Stimulated activated CD4-positive, alpha-beta T cell treated with anti-CD3 and anti-CD28 coated beads, Interleukin-4, amount 100 ng/mL, for 48 hours (primary cell): Measurements from ENCODE around the gene KHSRP.
"Not testable (repeated sequence)": the region's sequence is repeated elsewhere in the genome, so short reads cannot be mapped to it uniquely, and the experiment has no call there.

Source experiments
- DNase-seq, 2 donors: peaks; one replicate each; pipeline ENCODE4 v3.0.0-alpha.2; 2020; ENCODE audit warnings: low read depth in 2 of 2

KHSRP gene

GRCh38 chr19:6452223-6452614, 27.6 kb upstream of the KHSRP start:
- DNase-seq: no peak

GRCh38 chr19:6451583-6452222, 27.1 kb upstream of the KHSRP start:
- no peak for DNase-seq

GRCh38 chr19:6450166-6450565, 25.6 kb upstream of the KHSRP start:
- DNase-seq: no peak

- no peak for DNase-seq
Measured at GRCh38 chr19:6448045-6448444, 23.4 kb upstream of the KHSRP start.

- DNase-seq: no peak
Measured at GRCh38 chr19:6446452-6446851, 21.8 kb upstream of the KHSRP start.

GRCh38 chr19:6443986-6444385, 19.4 kb upstream of the KHSRP start:
- no peak for DNase-seq

GRCh38 chr19:6442087-6442688, 17.6 kb upstream of the KHSRP start:
- no peak for DNase-seq

- DNase-seq: no peak
Measured at GRCh38 chr19:6440905-6441304, 16.3 kb upstream of the KHSRP start.

- no peak for DNase-seq
Measured at GRCh38 chr19:6439743-6440142, 15.1 kb upstream of the KHSRP start.

- no peak for DNase-seq
Measured at GRCh38 chr19:6433663-6434062, 9.1 kb upstream of the KHSRP start, which contains the start of gene SLC25A41. SLC25A41 (minus strand) TSS chr19:6433763; CDS start chr19:6433693, 70 bp downstream.

GRCh38 chr19:6433165-6433564, 8.6 kb upstream of the KHSRP start:
- DNase-seq: no peak

- DNase-seq: no peak
Measured at GRCh38 chr19:6431891-6432290, 7.3 kb upstream of the KHSRP start.

- no peak for DNase-seq
Measured at GRCh38 chr19:6429419-6430221, 5.0 kb upstream of the KHSRP start.

- DNase-seq: not testable (repeated sequence)
Measured at GRCh38 chr19:6428692-6429418, 4.2 kb upstream of the KHSRP start.

- no peak for DNase-seq
Measured at GRCh38 chr19:6427131-6427530, 2.5 kb upstream of the KHSRP start.

GRCh38 chr19:6425732-6426620, 1.4 kb upstream of the KHSRP start:
- no peak for DNase-seq

GRCh38 chr19:6424939-6425731, 524 bp upstream of the KHSRP start:
- peak; percentile 98 to 99 for DNase-seq

- peak; percentile 39 to 45 for DNase-seq
Measured at GRCh38 chr19:6423499-6424194, 964 bp downstream of the KHSRP start.

- DNase-seq: no peak
Measured at GRCh38 chr19:6421075-6422014, 3.3 kb downstream of the KHSRP start.
